ENCODE results near the gene MYL12A. TPM values are rescaled to one million over a fixed set of nuclear protein-coding genes. Genes with fewer than 3 reads are reported as not detected.

The MYL12A gene
- total RNA-seq, 1 experiment from 2014 or later, result 329 TPM

GRCh38 chr18:3205239-3205638, 42.4 kb upstream of the MYL12A start:
- intact Hi-C loops (cut with micrococcal nuclease), result no loop called here
- TF ChIP-seq EZH2phosphoT487 (IDR thresholded peaks at IDR 0.05; ENCODE audit: borderline replicate concordance, low read length), result no peak
- no peaks in the 10 kb centered on the region for H4K20me1 ChIP-seq (ENCODE audit: low read length)

GRCh38 chr18:3207565-3207964, 40.0 kb upstream of the MYL12A start:
- no peaks in the 10 kb centered on the region for H3K36me3 ChIP-seq (ENCODE audit: low read depth, low read length)
- no peaks in the 10 kb centered on the region for H3K79me2 ChIP-seq (ENCODE audit: low read length)
- H3K4me1 ChIP-seq (ENCODE audit: insufficient read depth, low read length), result peaks cover 41% of the 10 kb centered on the region
- no peaks in the 10 kb centered on the region for H3F3A ChIP-seq (ENCODE audit: low read length, unreplicated experiment)
- POLR2A ChIA-PET (ENCODE audit: unreplicated experiment), result no interaction called here
- DNase-seq, result peak; percentile 80
- H3K27me3 ChIP-seq (ENCODE audit: low read length), result no peaks in the 10 kb centered on the region
- peak; percentile 93 for ATAC-seq
- no peak overlapping the region for H3K9ac ChIP-seq (ENCODE audit: low read length)
- TF ChIP-seq EZH2 (IDR thresholded peaks at IDR 0.05; ENCODE audit: low read length, unreplicated experiment), result no peak
- TF ChIP-seq EZH2phosphoT487 (IDR thresholded peaks at IDR 0.05; ENCODE audit: borderline replicate concordance, low read length), result no peak
- no peak for TF ChIP-seq CTCF (conservative IDR thresholded peaks at IDR 0.05; ENCODE audit: low read depth, low read length)
- no TSS peak for BruUV-seq (replicated peaks)
- H3K9me2 ChIP-seq (replicated peaks; ENCODE audit: low read length), result no peaks in the 10 kb centered on the region
- intact Hi-C loops (cut with micrococcal nuclease), result no loop called here
- no peaks in the 10 kb centered on the region for H3K9me3 ChIP-seq (ENCODE audit: low read length)
- H3K27ac ChIP-seq (ENCODE audit: low read length), result no peak overlapping the region
- peak overlapping the region; percentile 23 for H3K4me2 ChIP-seq (ENCODE audit: low read length)
- H3K4me3 ChIP-seq (ENCODE audit: low read length), result no peak overlapping the region
- CTCF ChIA-PET, result no interaction called here
- H2AFZ ChIP-seq (ENCODE audit: low read length), result peak overlapping the region; percentile 49
- H4K20me1 ChIP-seq (ENCODE audit: low read length), result no peaks in the 10 kb centered on the region

More at GRCh38 chr18:3205239-3205638, 42.4 kb upstream of the MYL12A start:
- Histone ChIP-seq H3K4me3 (ENCODE audit: low read length) (no peak overlapping the region), H2AFZ (ENCODE audit: low read length) (no peak overlapping the region), H3K36me3 (ENCODE audit: low read depth, low read length) (no peaks in the 10 kb centered on the region), H3K9me2 (replicated peaks; ENCODE audit: low read length) (no peaks in the 10 kb centered on the region), H3K4me1 (ENCODE audit: insufficient read depth, low read length) (peaks cover 23% of the 10 kb centered on the region), H3K4me2 (ENCODE audit: low read length) (no peak overlapping the region), H3K79me2 (ENCODE audit: low read length) (no peaks in the 10 kb centered on the region), H3K27ac (ENCODE audit: low read length) (no peak overlapping the region), H3F3A (ENCODE audit: low read length, unreplicated experiment) (no peaks in the 10 kb centered on the region), H3K27me3 (ENCODE audit: low read length) (no peaks in the 10 kb centered on the region), H3K9ac (ENCODE audit: low read length) (no peak overlapping the region), H3K9me3 (ENCODE audit: low read length) (no peaks in the 10 kb centered on the region)
- ATAC-seq (no peak), DNase-seq (no peak)
- CTCF ChIA-PET, result no interaction called here
- POLR2A ChIA-PET (ENCODE audit: unreplicated experiment), result no interaction called here
- no TSS peak for BruUV-seq (replicated peaks)

- no peak overlapping the region for H3K9ac ChIP-seq (ENCODE audit: low read length)
- no peaks in the 10 kb centered on the region for H3F3A ChIP-seq (ENCODE audit: low read length, unreplicated experiment)
- BruUV-seq (replicated peaks), result no TSS peak
- no peaks in the 10 kb centered on the region for H3K9me2 ChIP-seq (replicated peaks; ENCODE audit: low read length)
- H3K4me3 ChIP-seq (ENCODE audit: low read length), result no peak overlapping the region
- H3K27ac ChIP-seq (ENCODE audit: low read length), result peak overlapping the region; percentile 47
- H3K4me1 ChIP-seq (ENCODE audit: insufficient read depth, low read length), result peaks cover 41% of the 10 kb centered on the region
- H3K27me3 ChIP-seq (ENCODE audit: low read length), result no peaks in the 10 kb centered on the region
- peak; percentile 71 for DNase-seq
- H3K79me2 ChIP-seq (ENCODE audit: low read length), result no peaks in the 10 kb centered on the region
- TF ChIP-seq CTCF (conservative IDR thresholded peaks at IDR 0.05; ENCODE audit: low read depth, low read length), result no peak
- TF ChIP-seq EZH2 (IDR thresholded peaks at IDR 0.05; ENCODE audit: low read length, unreplicated experiment), result no peak
- no peak for TF ChIP-seq EZH2phosphoT487 (IDR thresholded peaks at IDR 0.05; ENCODE audit: borderline replicate concordance, low read length)
- ChIA-PET POLR2A (ENCODE audit: unreplicated experiment) (interaction anchor here (0.7 kb wide), 1 partner anchor 36 kb away, joined by 3 read pairs; no protein-coding TSS in a partner anchor), CTCF (interaction anchor here (0.5 kb wide), 1 partner anchor 272 kb away, joined by 13 read pairs; no protein-coding TSS in a partner anchor)
- no peaks in the 10 kb centered on the region for H3K36me3 ChIP-seq (ENCODE audit: low read depth, low read length)
- H3K9me3 ChIP-seq (ENCODE audit: low read length), result no peaks in the 10 kb centered on the region
- ATAC-seq, result peak; percentile 83
- intact Hi-C loops (cut with micrococcal nuclease), result no loop called here
- H3K4me2 ChIP-seq (ENCODE audit: low read length), result peak overlapping the region; percentile 41
- no peaks in the 10 kb centered on the region for H4K20me1 ChIP-seq (ENCODE audit: low read length)
- no peak overlapping the region for H2AFZ ChIP-seq (ENCODE audit: low read length)
These were observed 37.6 kb upstream of the MYL12A start for GRCh38 chr18:3209859-3210569.
